Thyroid gland (tissue), 4 donors: Measurements from ENCODE around the gene PAF1.
A peak's percentile ranks its signal among the peaks of the same experiment; 100 is the strongest.

Experiments used
- POLR2A ChIP-seq, 2 donors: fragments of 450-650 bp; IDR thresholded peaks; one replicate each; pipeline ENCODE4 v1.6.1; 2017; ENCODE audit warnings: antibody characterized with exemption in 2 of 2, mild to moderate bottlenecking in 2 of 2, moderate library complexity in 1 of 2
- TF ChIP-seq, protein P1 (sequence below), 6 experiments: fragments of 200-600 bp in 3 of 6; fragments of 450-650 bp in 3 of 6; sonication (generic) in 3 of 6; IDR thresholded peaks; one replicate each; pipeline ENCODE4 v1.5.1; 2016 to 2019; ENCODE audit warnings: antibody characterized with exemption in 6 of 6, mild to moderate bottlenecking in 2 of 6, inconsistent platforms in 1 of 6, moderate library complexity in 1 of 6

DNA sequence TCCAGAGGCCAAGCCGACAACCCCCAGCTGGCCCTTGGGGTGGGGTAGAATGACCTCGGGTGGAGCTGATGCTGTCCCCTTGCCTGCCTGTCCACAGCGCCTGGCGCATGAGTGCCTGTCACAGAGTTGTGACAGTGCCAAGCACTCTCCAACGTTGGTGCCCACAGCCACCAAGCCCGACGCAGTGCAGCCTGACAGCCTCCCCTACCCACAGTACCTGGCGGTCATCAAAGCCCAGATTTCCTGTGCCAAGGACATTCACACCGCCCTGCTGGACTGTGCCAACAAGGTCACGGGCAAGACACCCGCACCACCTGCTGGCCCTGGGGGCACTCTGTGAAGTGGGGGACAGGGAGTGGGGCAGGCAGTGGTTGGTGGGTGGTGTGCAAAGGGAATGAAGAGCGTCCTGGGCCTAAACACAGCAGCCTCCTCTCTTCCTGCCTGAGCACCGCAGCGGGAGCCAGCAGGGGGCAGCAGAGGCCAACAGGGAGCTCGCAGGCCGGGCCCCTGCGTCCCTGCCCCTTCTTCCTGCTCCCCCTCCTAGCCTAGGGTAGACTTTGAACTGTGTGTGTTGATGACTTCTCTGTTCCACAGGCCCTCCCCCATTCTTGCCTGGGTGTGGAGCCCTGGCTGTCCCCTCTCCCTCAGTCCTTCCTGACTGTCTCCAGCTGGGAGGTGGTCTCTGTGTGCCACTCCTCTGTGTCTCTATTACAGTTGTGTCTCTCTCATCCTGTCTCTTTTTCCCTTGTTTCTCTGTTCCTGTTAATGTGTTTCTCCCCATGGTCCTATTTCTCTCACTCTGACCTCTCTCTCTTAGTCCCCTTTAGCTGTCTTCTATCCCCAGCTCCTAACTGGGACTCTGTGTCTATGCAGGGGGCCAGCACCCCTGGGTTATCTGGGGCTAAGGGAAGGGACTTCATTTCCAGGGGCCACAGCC is 6.7 kb upstream of the PAF1 start:
- TF ChIP-seq, protein P1, sequence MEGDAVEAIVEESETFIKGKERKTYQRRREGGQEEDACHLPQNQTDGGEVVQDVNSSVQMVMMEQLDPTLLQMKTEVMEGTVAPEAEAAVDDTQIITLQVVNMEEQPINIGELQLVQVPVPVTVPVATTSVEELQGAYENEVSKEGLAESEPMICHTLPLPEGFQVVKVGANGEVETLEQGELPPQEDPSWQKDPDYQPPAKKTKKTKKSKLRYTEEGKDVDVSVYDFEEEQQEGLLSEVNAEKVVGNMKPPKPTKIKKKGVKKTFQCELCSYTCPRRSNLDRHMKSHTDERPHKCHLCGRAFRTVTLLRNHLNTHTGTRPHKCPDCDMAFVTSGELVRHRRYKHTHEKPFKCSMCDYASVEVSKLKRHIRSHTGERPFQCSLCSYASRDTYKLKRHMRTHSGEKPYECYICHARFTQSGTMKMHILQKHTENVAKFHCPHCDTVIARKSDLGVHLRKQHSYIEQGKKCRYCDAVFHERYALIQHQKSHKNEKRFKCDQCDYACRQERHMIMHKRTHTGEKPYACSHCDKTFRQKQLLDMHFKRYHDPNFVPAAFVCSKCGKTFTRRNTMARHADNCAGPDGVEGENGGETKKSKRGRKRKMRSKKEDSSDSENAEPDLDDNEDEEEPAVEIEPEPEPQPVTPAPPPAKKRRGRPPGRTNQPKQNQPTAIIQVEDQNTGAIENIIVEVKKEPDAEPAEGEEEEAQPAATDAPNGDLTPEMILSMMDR (IDR thresholded peaks at IDR 0.05), result peak; percentile 85 to 97 (median 96)
- TF ChIP-seq POLR2A (IDR thresholded peaks at IDR 0.05), result no peak
